Measurements from ENCODE around the gene EIF4EBP3. TPM values are rescaled to one million over a fixed set of nuclear protein-coding genes. Genes with fewer than 3 reads are reported as not detected.

Gene EIF4EBP3
- total RNA-seq, 1 donor from 2014 or later: 13.3 TPM

GRCh38 chr5:140596321-140596741 is 48.9 kb downstream of the EIF4EBP3 start:
- Histone ChIP-seq H3K36me3 (ENCODE audit: control insufficient read depth, insufficient read depth, low read length) (no peaks in the 10 kb centered on the region), H3K27me3 (ENCODE audit: control insufficient read depth, insufficient read depth, low read length) (no peaks in the 10 kb centered on the region), H3K4me3 (ENCODE audit: low read depth, low read length) (no peak overlapping the region)
- DNase-seq (ENCODE audit: low read depth): no peak
- TF ChIP-seq CTCF (IDR thresholded peaks at IDR 0.05; ENCODE audit: insufficient read depth, low read length, poor library complexity, severe bottlenecking): no peak

- TF ChIP-seq CTCF (IDR thresholded peaks at IDR 0.05; ENCODE audit: insufficient read depth, low read length, poor library complexity, severe bottlenecking): no peak
- no peaks in the 10 kb centered on the region for H3K36me3 ChIP-seq (ENCODE audit: control insufficient read depth, insufficient read depth, low read length)
- no peak for DNase-seq (ENCODE audit: low read depth)
- H3K27me3 ChIP-seq (ENCODE audit: control insufficient read depth, insufficient read depth, low read length): no peaks in the 10 kb centered on the region
- H3K4me3 ChIP-seq (ENCODE audit: low read depth, low read length): no peak overlapping the region
These were observed 51.4 kb downstream of the EIF4EBP3 start for GRCh38 chr5:140598836-140599235.

Other genes starting within 250 kb of the EIF4EBP3 start
- gene PFDN1, start 244.6 kb upstream of the EIF4EBP3 start, total RNA-seq: 124 and 166 TPM in 2 replicates
- gene HBEGF, start 201.1 kb upstream of the EIF4EBP3 start, total RNA-seq: 25.1 and 31.6 TPM in 2 replicates
- 0.07 TPM in 1 of 2 replicates, not detected in the other for gene SLC4A9, start 187.5 kb upstream of the EIF4EBP3 start, total RNA-seq
- gene ANKHD1, start 145.8 kb upstream of the EIF4EBP3 start, total RNA-seq: 62.9 and 80.4 TPM in 2 replicates
- 42.1 and 45.5 TPM in 2 replicates for gene SRA1, start 9.8 kb downstream of the EIF4EBP3 start, total RNA-seq
- gene APBB3, start 16.9 kb downstream of the EIF4EBP3 start, total RNA-seq: 9.6 and 13.3 TPM in 2 replicates
- gene SLC35A4, start 17.2 kb downstream of the EIF4EBP3 start, total RNA-seq: 55.9 and 60.5 TPM in 2 replicates
- gene CD14, start 85.5 kb downstream of the EIF4EBP3 start, total RNA-seq: 0.29 and 1.9 TPM in 2 replicates
- 35.6 and 66.8 TPM in 2 replicates for gene TMCO6, start 91.8 kb downstream of the EIF4EBP3 start, total RNA-seq
- 46.4 and 51.2 TPM in 2 replicates for gene NDUFA2, start 100.0 kb downstream of the EIF4EBP3 start, total RNA-seq
- 107 and 111 TPM in 2 replicates for gene IK, start 100.2 kb downstream of the EIF4EBP3 start, total RNA-seq
- 20.1 and 22.5 TPM in 2 replicates for gene WDR55, start 117.2 kb downstream of the EIF4EBP3 start, total RNA-seq
- gene DND1, start 125.9 kb downstream of the EIF4EBP3 start, total RNA-seq: 0.34 and 1.0 TPM in 2 replicates
- 80.6 and 97.1 TPM in 2 replicates for gene HARS1, start 143.7 kb downstream of the EIF4EBP3 start, total RNA-seq
- 31.6 and 33.9 TPM in 2 replicates for gene HARS2, start 143.8 kb downstream of the EIF4EBP3 start, total RNA-seq
- gene ZMAT2, start 152.8 kb downstream of the EIF4EBP3 start, total RNA-seq: 27.2 and 42.4 TPM in 2 replicates
- gene PCDHA1, start 238.5 kb downstream of the EIF4EBP3 start, total RNA-seq: not detected in 2 replicates
- gene PCDHA2, start 247.2 kb downstream of the EIF4EBP3 start, total RNA-seq: not detected in 2 replicates